ENCODE measurements around the gene CYTH2.

The CYTH2 gene

GRCh38 chr19:48441360-48442050, 27.7 kb upstream of the CYTH2 start:
- Histone ChIP-seq H4K20me1 (ENCODE audit: insufficient read depth, low read length, poor library complexity, severe bottlenecking) (peaks cover 5% of the 10 kb centered on the region), H3K4me1 (ENCODE audit: insufficient read depth, low read length, poor library complexity, severe bottlenecking) (peaks cover 11% of the 10 kb centered on the region), H3K9ac (ENCODE audit: low read depth, low read length, poor library complexity, severe bottlenecking) (no peak overlapping the region), H3F3A (ENCODE audit: low read depth) (no peaks in the 10 kb centered on the region), H3K27me3 (ENCODE audit: insufficient read depth, low read length, poor library complexity, severe bottlenecking) (no peaks in the 10 kb centered on the region), H3K36me3 (ENCODE audit: insufficient read depth, low read length) (no peaks in the 10 kb centered on the region), H2AFZ (ENCODE audit: low read length) (no peak overlapping the region), H3K4me3 (ENCODE audit: low read length, poor library complexity, severe bottlenecking) (no peak overlapping the region), H3K9me2 (replicated peaks; ENCODE audit: low read depth, low read length) (no peaks in the 10 kb centered on the region), H3K9me3 (ENCODE audit: insufficient read depth, low read depth, low read length) (no peaks in the 10 kb centered on the region), H3K4me2 (ENCODE audit: low read depth, low read length, poor library complexity, severe bottlenecking) (no peak overlapping the region), H3K79me2 (ENCODE audit: insufficient read depth, low read length) (peaks cover 6% of the 10 kb centered on the region)
- TF ChIP-seq, protein P1, sequence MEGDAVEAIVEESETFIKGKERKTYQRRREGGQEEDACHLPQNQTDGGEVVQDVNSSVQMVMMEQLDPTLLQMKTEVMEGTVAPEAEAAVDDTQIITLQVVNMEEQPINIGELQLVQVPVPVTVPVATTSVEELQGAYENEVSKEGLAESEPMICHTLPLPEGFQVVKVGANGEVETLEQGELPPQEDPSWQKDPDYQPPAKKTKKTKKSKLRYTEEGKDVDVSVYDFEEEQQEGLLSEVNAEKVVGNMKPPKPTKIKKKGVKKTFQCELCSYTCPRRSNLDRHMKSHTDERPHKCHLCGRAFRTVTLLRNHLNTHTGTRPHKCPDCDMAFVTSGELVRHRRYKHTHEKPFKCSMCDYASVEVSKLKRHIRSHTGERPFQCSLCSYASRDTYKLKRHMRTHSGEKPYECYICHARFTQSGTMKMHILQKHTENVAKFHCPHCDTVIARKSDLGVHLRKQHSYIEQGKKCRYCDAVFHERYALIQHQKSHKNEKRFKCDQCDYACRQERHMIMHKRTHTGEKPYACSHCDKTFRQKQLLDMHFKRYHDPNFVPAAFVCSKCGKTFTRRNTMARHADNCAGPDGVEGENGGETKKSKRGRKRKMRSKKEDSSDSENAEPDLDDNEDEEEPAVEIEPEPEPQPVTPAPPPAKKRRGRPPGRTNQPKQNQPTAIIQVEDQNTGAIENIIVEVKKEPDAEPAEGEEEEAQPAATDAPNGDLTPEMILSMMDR (conservative IDR thresholded peaks at IDR 0.05; ENCODE audit: low read length) = no peak
- no peak for TF ChIP-seq EZH2phosphoT487 (IDR thresholded peaks at IDR 0.05; ENCODE audit: borderline replicate concordance)

- Histone ChIP-seq H3K9me2 (replicated peaks; ENCODE audit: low read depth, low read length) (no peaks in the 10 kb centered on the region), H3K27me3 (ENCODE audit: insufficient read depth, low read length, poor library complexity, severe bottlenecking) (no peaks in the 10 kb centered on the region), H3K9me3 (ENCODE audit: insufficient read depth, low read depth, low read length) (no peaks in the 10 kb centered on the region), H3K4me1 (ENCODE audit: insufficient read depth, low read length, poor library complexity, severe bottlenecking) (peaks cover 11% of the 10 kb centered on the region), H3K36me3 (ENCODE audit: insufficient read depth, low read length) (no peaks in the 10 kb centered on the region), H3K9ac (ENCODE audit: low read depth, low read length, poor library complexity, severe bottlenecking) (no peak overlapping the region), H3K4me3 (ENCODE audit: low read length, poor library complexity, severe bottlenecking) (no peak overlapping the region), H3K79me2 (ENCODE audit: insufficient read depth, low read length) (peaks cover 14% of the 10 kb centered on the region), H3F3A (ENCODE audit: low read depth) (no peaks in the 10 kb centered on the region), H2AFZ (ENCODE audit: low read length) (no peak overlapping the region), H4K20me1 (ENCODE audit: insufficient read depth, low read length, poor library complexity, severe bottlenecking) (peaks cover 7% of the 10 kb centered on the region), H3K4me2 (ENCODE audit: low read depth, low read length, poor library complexity, severe bottlenecking) (no peak overlapping the region)
- TF ChIP-seq EZH2phosphoT487 (IDR thresholded peaks at IDR 0.05; ENCODE audit: borderline replicate concordance) = no peak
- TF ChIP-seq, protein P1 (conservative IDR thresholded peaks at IDR 0.05; ENCODE audit: low read length) = no peak
Observed at GRCh38 chr19:48442116-48443035, 26.8 kb upstream of the CYTH2 start.

GRCh38 chr19:48443256-48443655, 25.9 kb upstream of the CYTH2 start:
- Histone ChIP-seq H2AFZ (ENCODE audit: low read length) (no peak overlapping the region), H3K27me3 (ENCODE audit: insufficient read depth, low read length, poor library complexity, severe bottlenecking) (no peaks in the 10 kb centered on the region), H3K9ac (ENCODE audit: low read depth, low read length, poor library complexity, severe bottlenecking) (no peak overlapping the region), H3K9me2 (replicated peaks; ENCODE audit: low read depth, low read length) (no peaks in the 10 kb centered on the region), H3K4me2 (ENCODE audit: low read depth, low read length, poor library complexity, severe bottlenecking) (no peak overlapping the region), H3K36me3 (ENCODE audit: insufficient read depth, low read length) (no peaks in the 10 kb centered on the region), H3K79me2 (ENCODE audit: insufficient read depth, low read length) (peaks cover 23% of the 10 kb centered on the region), H3F3A (ENCODE audit: low read depth) (no peaks in the 10 kb centered on the region), H3K9me3 (ENCODE audit: insufficient read depth, low read depth, low read length) (no peaks in the 10 kb centered on the region), H4K20me1 (ENCODE audit: insufficient read depth, low read length, poor library complexity, severe bottlenecking) (peaks cover 7% of the 10 kb centered on the region), H3K4me1 (ENCODE audit: insufficient read depth, low read length, poor library complexity, severe bottlenecking) (peaks cover 11% of the 10 kb centered on the region), H3K4me3 (ENCODE audit: low read length, poor library complexity, severe bottlenecking) (no peak overlapping the region)
- TF ChIP-seq, protein P1 (conservative IDR thresholded peaks at IDR 0.05; ENCODE audit: low read length) = no peak
- no peak for TF ChIP-seq EZH2phosphoT487 (IDR thresholded peaks at IDR 0.05; ENCODE audit: borderline replicate concordance)

All from Loucy (cell line).